Ishikawa (cell line): ENCODE data around the gene GZMH.

ENCODE experiments used
- CEBPB ChIP-seq: IDR thresholded peaks from 2 replicates; pipeline ENCODE4 v1.6.1; 2012
- CREB1 ChIP-seq: IDR thresholded peaks from 2 replicates; pipeline ENCODE4 v1.6.1; 2012; ENCODE audit warnings: low read depth
- EGR1 ChIP-seq: IDR thresholded peaks from 2 replicates; pipeline ENCODE4 v1.6.1; 2012
- EP300 ChIP-seq: IDR thresholded peaks from 2 replicates; pipeline ENCODE4 v1.6.1; 2012; ENCODE audit warnings: borderline replicate concordance
- FOXM1 ChIP-seq: IDR thresholded peaks from 2 replicates; pipeline ENCODE4 v1.6.1; 2012; ENCODE audit warnings: low read depth, borderline replicate concordance
- NFIC ChIP-seq: IDR thresholded peaks from 2 replicates; pipeline ENCODE4 v1.6.1; 2012
- RAD21 ChIP-seq: IDR thresholded peaks from 2 replicates; pipeline ENCODE4 v1.6.1; 2012; ENCODE audit warnings: low read depth
- TAF1 ChIP-seq: IDR thresholded peaks from 2 replicates; pipeline ENCODE4 v1.6.1; 2012; ENCODE audit warnings: low read depth, mild to moderate bottlenecking
- TCF12 ChIP-seq: IDR thresholded peaks from 2 replicates; pipeline ENCODE4 v1.6.1; 2012; ENCODE audit warnings: low read depth
- TEAD4 ChIP-seq: IDR thresholded peaks from 2 replicates; pipeline ENCODE4 v1.6.1; 2012
- YY1 ChIP-seq: IDR thresholded peaks from 2 replicates; pipeline ENCODE4 v1.6.1; 2012; ENCODE audit warnings: low read depth
- ZBTB7A ChIP-seq: IDR thresholded peaks from 2 replicates; pipeline ENCODE4 v1.6.1; 2012; ENCODE audit warnings: low read depth
- TF ChIP-seq, protein P1 (sequence below): IDR thresholded peaks from 2 replicates; pipeline ENCODE4 v1.6.1; 2012
- TF ChIP-seq, protein P2 (sequence below): IDR thresholded peaks from 2 replicates; pipeline ENCODE4 v1.6.1; 2012
- TF ChIP-seq, protein P3 (sequence below): IDR thresholded peaks from 2 replicates; pipeline ENCODE4 v1.6.1; 2012; ENCODE audit warnings: low read depth, mild to moderate bottlenecking

GZMH gene

DNA sequence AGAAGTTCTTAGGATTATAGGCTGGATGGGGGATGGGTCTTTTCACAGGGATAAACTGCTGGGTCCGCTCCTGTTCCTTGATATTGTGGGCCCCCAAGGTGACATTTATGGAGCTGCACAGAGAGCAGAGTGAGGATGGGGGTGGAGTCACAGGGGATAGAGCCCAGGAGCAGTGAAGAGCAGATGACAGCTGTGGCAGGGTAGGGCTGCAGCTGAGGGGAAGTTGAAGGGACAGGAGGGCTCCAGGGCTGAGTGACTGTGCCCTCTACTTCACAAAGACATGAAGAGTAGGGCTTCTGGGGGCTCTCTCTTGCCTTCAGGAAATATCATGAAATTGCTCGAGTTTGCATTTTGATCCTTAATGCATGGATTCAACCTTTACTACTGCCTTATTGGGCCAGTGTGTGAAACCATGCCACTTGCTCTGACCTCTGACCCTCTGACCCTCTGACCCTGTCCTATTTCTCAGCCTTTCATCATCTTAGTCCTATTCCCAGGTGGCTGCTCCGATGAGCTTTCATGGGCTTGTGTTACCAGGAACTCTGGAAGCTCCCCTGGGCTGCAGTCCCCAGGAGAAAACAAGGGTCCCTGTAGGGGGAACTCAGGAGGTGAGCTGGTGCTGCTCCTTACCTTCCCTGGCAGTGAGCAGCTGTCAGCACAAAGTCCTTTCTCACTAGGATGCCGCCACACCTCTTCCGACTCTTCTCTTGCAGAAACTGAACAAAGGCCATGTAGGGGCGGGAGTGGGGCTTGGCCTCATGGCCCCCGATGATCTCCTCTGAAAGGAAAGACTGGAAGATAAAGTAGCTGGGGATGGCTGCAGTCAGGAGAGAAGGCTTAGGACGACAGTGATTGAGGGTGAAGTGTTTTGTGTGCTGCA is 1.6 kb downstream of the GZMH start:
- TF ChIP-seq FOXM1, result no peak
- TF ChIP-seq CREB1, result no peak
- TF ChIP-seq ZBTB7A, result no peak
- no peak for TF ChIP-seq EP300
- TF ChIP-seq, protein P1, sequence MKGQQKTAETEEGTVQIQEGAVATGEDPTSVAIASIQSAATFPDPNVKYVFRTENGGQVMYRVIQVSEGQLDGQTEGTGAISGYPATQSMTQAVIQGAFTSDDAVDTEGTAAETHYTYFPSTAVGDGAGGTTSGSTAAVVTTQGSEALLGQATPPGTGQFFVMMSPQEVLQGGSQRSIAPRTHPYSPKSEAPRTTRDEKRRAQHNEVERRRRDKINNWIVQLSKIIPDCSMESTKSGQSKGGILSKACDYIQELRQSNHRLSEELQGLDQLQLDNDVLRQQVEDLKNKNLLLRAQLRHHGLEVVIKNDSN, result no peak
- no peak for TF ChIP-seq YY1
- no peak for TF ChIP-seq EGR1
- no peak for TF ChIP-seq TEAD4
- TF ChIP-seq NFIC, result no peak
- no peak for TF ChIP-seq TAF1
- TF ChIP-seq CEBPB, result no peak
- TF ChIP-seq, protein P2, sequence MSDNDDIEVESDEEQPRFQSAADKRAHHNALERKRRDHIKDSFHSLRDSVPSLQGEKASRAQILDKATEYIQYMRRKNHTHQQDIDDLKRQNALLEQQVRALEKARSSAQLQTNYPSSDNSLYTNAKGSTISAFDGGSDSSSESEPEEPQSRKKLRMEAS, result no peak
- no peak for TF ChIP-seq TCF12

DNA sequence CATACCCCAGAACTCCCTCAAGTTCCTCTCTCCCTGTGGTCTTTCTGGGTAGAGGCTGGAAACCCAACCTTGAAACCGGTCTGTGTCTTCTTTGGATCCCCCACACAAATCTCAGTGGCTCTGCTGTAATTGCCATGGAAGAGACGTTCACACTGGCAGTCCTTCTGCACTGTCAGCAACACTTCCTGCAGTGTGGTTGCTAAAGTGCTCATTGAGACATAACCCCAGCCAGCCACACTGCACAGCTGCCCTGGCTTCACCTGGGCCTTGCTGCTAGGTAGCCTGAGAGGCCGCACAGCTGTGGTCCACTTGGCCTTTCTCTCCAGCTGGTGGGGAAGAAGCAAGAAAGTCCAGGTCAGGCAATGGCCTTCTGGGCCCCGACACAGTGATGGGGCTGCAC is 2.4 kb downstream of the GZMH start:
- TF ChIP-seq EGR1 (no peak), TCF12 (no peak), TEAD4 (no peak), EP300 (no peak), RAD21 (no peak), TAF1 (no peak), NFIC (no peak), CEBPB (no peak), FOXM1 (no peak), CREB1 (no peak)
- TF ChIP-seq, protein P1, result no peak
- TF ChIP-seq, protein P3, sequence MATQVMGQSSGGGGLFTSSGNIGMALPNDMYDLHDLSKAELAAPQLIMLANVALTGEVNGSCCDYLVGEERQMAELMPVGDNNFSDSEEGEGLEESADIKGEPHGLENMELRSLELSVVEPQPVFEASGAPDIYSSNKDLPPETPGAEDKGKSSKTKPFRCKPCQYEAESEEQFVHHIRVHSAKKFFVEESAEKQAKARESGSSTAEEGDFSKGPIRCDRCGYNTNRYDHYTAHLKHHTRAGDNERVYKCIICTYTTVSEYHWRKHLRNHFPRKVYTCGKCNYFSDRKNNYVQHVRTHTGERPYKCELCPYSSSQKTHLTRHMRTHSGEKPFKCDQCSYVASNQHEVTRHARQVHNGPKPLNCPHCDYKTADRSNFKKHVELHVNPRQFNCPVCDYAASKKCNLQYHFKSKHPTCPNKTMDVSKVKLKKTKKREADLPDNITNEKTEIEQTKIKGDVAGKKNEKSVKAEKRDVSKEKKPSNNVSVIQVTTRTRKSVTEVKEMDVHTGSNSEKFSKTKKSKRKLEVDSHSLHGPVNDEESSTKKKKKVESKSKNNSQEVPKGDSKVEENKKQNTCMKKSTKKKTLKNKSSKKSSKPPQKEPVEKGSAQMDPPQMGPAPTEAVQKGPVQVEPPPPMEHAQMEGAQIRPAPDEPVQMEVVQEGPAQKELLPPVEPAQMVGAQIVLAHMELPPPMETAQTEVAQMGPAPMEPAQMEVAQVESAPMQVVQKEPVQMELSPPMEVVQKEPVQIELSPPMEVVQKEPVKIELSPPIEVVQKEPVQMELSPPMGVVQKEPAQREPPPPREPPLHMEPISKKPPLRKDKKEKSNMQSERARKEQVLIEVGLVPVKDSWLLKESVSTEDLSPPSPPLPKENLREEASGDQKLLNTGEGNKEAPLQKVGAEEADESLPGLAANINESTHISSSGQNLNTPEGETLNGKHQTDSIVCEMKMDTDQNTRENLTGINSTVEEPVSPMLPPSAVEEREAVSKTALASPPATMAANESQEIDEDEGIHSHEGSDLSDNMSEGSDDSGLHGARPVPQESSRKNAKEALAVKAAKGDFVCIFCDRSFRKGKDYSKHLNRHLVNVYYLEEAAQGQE, result no peak
- TF ChIP-seq, protein P2, result no peak

DNA sequence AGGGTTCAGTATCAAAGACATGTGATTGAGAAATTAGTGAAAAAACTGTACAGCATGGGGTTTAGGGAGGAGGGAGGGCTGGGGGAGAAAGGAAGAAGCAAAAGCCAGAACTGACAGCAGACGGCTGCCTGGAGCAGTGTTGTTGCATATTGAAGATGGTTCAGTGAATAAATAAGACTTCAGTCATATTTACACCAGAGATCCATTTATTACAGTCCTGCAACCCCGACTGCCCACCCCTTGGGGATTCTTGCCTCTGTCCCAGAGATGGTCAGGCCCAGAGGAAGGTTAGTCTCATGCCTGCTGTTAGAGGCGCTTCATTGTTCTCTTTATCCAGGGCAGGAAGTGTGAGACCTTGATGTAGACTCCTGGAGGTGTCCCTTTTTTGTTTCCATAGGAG is 3.2 kb downstream of the GZMH start:
- TF ChIP-seq EP300 (no peak), YY1 (no peak)
- TF ChIP-seq, protein P2, result no peak

DNA sequence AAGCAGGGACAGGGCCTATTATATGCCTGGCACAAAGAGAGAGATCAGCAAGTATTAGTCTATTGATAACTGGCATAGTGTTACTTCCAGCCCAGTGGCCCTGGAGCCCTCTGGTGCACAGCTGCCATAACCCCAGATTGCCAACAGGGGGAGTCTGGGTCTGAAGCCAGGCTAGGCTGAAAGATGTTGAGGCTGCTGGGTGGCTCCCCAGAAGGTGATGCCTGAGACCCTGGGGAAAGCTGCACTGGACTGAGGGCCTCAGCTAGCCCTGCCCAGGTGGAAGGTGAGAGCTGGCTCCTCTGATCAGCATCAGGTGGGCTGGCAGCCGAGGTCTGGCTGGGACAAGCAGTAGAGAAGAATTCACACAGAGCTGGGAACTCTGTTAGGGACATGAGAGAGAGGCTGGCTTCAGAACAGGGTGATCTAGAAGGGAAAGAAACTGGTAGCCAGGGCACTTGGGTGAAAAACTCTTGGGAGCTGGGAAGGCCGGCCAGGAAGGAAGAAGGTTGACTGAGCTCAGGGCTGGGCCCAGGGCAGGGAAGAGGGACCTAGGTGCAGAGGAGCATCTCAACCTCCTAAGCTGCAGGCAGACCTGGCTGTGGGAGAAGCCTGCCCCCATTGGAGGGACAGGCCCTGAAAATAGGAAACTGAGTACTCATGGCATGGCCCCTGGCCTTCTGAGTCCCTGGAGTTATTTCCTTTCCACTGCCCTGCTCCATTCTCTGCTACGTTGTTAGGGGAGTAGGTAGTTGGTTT is 3.9 kb downstream of the GZMH start:
- TF ChIP-seq RAD21 (peak; percentile 70), YY1 (no peak)

DNA sequence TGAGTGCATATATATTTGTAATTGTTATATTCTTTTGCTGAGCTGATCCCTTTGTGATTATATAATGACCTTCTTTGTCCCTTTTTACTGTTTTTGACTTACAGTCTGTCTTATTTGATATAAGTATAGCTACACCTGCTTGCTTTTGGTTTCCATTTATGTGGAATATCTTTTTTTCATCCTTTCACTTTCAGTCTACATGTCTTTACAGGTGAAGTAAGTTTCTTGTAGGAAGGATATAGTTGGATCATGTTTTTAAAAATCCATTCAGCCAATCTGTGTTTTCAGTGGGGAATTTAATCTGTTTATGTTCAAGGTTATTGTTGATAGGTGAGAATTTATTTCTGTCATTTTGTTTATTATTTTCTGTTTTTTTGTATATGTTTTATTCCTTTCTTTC is 12.1 kb downstream of the GZMH start:
- TF ChIP-seq ZBTB7A (no peak), TEAD4 (no peak), CEBPB (no peak), NFIC (no peak), EP300 (no peak), FOXM1 (no peak)
- TF ChIP-seq, protein P3, result no peak
